Epidermal melanocyte (primary cell): ENCODE results near the gene LPP.

Experiments
- DNase-seq: peaks from one replicate; pipeline ENCODE4 v3.0.0; 2011; ENCODE audit warnings: low spot score; ENCODE audit not compliant: insufficient read length

The LPP gene

DNA sequence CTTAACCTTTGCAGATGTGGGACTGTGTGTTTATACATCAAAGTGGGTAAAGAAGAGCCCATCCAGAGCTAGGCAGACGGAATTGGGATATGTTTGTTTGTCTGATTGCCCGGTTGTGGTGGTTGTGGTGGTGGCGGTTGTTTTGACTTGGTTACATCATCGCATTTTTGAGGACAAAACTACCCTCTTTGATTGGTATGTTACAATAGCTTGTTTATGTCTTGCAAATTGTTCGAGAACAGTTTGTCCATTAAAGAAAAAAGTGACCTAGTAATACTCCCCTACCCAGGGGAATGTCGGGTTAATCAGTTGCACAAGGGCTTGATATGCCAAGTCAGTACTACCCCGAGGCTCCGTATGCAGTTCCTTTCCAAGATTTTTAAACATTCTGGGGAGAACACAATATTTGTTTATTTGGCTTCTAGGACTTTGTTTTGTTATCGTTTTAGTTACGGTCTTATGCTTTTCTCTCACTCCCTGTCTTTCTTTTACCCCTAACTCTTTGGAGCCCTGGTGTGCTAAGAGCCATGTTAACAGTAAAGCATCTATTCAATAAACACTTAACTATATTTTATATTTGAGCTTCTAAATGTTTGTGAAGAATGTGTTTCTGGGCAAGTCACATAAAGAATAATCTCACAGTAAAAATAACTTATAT is 315.4 kb downstream of the LPP start:
- DNase-seq, result peak; percentile 79

DNA sequence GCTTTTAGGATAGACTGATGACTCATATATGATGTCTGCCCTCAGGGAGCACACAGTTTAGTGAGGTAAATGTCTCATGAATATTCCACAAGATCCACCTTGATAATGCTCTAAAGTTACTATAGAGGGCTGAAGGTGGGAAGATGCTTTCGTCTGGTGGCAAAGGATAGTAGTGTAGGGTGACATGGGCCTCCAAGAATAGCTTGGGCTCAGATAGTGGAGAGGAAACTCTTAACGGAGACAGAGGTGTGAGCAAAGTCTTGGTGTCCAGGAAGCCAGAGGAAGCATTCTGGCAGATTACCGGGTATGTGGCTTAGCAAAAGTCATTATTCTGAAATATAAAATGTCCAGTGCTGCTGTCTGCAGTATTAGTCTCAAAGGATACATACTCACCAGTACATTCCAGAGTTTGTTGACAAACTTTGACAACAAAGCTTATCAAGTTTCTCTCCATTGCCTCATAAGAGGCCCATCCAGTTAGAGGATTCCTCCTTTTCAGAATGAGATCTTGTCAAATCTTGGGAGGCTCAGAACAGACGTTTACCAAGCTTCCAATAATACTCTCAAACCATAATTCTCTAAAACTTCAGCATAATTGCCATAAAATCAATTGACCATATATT is 316.7 kb downstream of the LPP start:
- no peak for DNase-seq

DNA sequence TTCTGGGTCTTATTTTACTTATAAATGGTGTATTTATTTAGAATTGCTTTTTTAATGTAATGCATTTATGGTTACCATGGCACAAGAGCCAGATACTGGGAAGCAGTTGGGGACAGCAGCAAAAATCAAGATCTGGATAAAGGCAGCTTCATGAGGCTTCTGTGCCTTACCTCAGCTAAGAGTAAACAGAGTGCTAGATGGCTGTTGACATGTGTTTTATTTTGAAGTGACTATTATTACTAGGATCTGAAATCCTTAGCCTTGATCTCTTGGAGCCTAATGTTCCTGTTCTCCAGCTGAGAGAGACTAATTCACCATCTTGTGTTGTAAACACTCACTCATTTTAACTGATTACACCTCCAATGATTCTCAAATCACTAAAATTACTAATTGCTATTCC is 317.8 kb downstream of the LPP start:
- no peak for DNase-seq

DNA sequence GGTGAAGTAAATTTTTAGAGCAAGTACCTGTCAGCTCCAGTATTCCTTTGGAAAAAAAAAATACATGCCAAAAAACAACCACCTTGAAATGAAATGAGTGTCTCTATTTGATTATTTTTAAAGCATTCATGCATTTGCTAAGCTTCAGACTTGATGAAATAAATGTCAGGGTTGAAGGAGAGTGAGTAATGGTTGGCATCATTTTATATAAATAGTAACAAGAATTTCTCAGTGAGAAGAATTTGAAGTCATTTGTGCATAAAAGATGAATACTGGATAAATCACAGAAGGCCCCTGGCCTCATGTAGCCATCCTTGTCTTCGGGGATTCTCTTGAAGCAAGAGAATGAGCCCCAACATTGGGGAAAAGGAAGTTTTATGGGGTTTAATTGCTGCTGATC is 318.4 kb downstream of the LPP start:
- no peak for DNase-seq

DNA sequence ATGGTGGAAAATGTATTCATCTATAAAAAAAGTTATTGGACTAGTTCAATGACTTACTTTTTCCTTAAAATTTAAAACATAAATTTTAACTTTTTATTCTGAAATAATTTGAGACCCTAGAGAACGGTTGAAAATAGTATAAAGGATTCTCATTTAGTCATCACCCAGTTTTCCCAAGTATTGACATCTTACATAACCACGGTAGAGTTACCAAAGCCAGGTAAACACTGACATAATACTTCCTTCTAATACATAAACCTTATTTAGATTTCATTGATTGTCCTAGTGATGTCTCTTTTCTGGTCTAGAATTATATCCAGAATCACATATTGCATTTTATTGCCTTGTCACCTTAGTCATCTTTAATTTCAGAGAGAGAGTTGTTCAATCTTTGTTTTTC is 319.1 kb downstream of the LPP start:
- DNase-seq, result no peak

DNA sequence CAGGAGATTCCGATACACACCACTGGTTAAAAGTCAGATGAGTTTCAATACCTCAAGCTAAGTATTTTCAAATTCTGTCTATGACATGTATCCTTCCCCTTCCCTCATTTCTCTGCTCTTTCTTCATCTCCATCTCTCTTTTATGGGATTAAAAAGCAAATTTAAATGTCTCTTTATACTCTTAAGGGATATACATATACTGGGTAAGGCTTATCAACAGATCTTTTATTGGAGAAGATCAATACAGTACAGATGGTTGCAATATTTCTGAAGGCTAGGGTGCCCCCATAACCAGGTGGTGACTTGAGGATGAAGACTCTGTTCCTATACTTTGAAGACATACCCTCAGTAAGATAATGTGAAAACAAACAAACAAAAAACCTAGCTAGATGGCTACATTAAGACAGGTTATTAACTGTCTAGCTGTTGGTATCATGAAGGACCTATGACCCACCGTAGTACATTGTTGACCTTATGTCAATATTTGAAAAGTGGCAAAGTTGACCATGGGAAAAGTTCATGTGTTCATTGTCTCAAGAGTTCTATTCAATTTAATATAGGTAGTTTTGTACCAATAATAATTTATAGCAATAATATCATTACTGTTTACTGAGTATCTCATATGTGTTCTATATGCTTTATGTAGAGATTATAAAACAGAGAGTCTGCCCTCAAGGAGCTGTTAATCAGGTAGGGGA is 319.8 kb downstream of the LPP start:
- DNase-seq, result no peak

DNA sequence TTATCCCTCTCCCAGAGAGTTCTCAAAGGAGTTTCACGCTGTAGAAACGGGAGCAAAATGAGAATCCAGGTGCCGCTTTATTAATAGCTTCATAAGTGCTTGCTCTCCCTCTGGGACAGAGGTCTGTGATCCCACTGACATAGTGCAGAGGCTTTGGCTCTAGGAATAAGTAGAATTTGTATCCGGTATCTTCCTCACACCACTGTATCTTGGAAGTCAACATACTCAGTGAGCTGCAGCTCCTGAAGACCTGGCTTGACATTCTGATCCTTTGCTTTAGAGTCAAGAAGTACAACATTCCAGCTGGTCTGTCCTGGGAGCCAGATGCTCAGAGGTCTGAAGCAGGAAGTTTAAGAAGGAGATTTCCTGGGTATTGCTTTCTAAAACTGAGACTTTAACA is 323.0 kb downstream of the LPP start:
- DNase-seq, result no peak

DNA sequence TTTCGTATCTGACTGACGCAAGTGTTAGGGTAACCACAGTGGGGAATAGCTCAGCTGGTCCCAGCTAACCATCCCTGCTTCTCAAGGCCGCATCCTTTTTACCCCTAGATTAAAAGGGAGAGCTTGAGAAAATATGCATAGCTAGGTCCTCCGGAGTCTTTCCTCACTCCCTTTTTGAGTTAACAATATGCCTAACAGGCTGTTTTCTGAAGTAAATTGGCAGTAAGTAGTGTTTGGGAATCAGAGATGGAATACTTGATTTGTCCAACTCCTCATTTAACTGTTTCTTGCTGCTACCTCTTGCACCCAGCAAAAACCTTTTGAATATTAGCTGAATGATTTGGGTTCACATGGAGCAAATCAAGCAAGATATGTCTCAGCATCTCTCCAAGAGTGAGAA is 326.1 kb downstream of the LPP start:
- no peak for DNase-seq

DNA sequence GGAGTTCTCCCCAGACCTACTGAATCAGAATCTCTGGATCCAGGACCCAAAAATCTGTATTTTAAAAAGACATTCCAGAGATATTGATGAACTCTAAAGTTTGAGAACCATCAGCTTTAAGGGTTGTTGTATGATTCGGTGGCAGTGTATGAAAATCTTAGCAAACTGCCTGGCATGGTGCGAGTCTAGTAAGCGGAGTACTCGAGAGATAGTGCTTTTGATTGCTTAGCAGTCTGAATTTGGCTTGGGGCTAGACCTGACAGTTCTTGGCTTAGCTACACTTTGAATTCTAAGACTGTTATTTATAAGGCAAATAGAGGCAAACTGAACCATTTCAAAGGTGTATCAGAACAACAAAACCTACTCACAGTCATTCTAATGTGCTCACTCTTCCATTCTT is 329.0 kb downstream of the LPP start:
- DNase-seq, result no peak

DNA sequence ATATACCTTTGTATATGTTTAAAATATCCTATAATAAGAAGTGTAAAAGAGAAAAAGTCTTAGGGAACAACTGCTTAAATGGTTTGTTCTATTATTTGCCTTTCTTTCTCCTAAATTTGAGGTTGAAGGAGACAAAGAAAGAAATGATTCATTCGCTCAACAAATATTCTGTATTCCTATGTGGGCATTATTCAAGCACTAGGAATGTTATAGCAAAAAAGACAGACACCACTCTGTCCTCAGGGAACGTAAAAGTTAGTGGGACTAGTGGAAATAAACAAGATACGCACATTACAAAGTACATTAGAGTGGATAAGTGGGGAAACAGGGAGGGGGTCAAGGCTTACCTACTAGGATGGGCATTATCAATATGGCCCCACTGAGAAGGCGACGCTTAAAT is 332.2 kb downstream of the LPP start:
- no peak for DNase-seq

DNA sequence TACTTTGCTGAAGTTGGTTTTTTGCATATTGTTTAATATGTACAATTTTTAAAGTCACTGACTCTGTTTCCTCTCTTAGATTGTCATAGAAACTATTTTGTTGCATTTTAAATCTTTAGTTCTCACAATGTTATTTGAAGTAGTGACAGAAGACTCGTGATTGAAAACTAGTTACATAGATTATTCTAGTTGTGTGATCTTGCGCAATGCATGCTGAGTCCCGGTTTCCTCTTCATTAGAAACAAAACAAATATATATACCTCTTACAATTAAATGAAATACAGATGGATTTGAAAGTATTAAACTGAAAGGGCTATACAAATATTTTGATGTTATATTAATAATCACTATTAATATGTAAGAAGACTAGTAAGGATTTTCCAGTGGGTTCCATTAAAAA is 333.0 kb downstream of the LPP start:
- no peak for DNase-seq

DNA sequence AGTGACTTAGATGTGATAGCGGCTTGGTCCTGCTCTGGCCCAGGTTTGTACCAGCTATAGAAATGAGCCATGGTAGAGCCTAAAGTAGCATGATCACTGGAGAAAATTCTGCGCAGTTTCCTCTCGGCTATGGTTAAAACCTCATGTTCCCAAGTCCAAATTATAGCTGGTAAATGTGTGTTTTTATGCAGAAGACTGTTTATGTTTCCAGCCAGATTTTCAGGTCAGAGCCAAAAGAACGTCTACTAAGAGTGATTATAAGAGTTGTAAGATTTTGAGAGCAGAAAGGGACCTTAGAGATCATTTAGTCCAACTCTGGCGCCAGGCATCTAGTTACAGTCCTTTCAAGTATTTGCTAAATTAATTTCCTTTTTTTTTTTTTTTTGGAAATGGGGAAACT is 333.7 kb downstream of the LPP start:
- no peak for DNase-seq

DNA sequence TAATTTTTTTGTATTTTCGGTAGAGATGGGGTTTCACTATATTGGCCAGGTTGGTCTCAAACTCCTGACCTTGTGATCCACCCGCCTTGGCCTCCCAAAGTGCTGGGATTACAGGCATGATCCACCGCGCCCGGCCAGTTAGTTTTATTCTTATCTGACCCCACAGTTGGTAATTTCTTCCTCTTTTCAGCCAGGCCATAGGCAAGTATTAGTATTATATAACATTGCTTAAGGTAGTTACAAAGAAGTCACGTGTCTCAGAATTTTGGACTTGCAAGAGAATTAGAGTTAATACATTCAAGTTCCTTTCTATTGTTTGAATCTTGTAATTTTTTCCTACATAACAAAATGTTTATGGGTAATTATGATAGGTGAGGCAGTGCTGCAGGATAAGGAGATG is 334.8 kb downstream of the LPP start:
- no peak for DNase-seq

DNA sequence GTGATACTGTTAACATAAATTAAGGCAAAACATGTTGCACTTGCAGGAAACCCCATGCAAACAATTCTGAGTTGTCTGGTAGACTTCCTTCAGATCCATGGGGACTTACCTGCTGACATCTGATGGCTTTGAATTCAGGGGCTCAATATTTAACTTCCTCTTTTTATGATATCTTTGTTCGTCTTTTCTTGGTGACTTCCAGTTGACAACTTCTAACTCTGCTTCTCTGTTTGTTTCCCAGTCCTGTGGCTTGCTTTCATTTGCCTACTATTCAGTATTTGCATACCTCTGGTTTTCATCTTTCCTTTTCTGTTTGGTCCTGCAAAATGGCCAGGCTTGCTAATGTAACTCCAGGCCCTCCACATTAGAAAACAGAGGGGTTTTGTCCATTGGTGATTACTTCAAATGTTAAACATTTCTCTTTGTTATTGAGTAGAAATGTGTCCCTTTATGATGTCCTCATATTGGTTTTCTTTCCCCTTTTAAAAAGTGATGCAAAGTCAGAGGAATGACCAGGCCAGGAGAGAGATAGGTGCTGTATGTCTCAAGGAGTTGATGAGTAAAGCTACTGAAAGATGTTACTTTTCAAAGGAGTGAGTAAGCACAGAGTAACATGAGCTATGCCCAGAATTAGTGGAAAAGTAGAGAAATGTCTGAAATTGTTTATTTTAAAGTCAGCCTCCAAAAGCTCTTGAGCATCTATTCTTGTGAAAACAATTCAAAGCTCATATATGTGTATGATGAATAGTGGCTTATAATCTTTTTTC is 335.9 kb downstream of the LPP start:
- no peak for DNase-seq

DNA sequence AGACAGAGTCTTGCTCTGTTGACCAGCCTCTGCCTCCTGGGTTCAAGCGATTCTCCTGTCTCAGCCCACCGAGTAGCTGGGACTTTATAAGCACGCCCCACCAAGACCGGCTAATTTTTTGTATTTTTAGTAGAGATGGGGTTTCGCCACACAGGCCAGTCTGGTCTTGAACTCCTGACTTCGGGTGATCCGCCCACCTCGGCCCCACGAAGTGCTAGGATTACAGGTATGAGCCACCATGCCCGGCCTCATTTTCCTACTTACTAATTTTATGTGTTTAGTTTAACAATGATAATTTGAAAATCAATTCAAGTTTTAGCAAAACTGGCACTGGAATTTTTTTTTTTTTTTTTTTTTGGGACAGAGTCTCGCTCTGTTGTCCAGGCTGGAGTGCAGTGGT is 336.5 kb downstream of the LPP start:
- DNase-seq, result no peak

DNA sequence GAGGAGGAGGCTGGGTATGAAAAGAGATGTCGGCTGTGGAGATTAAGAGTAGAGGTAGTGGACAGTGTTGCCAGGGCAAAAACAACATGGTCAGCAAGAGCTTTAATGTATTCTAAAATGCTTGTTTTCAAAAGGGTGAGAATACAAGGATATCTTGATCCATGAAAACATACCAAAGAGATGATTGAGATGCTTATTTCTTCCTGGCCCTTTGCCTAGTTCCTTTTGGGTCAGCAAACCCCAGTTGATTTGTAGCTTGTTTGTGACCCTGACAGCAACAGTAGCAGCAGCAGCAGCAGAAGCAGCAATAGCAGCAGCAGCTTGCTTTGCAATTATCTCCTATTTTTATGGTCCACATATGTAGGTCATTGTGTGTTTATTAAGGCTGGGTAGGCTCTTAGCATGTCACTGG is 337.3 kb downstream of the LPP start:
- DNase-seq, result no peak

DNA sequence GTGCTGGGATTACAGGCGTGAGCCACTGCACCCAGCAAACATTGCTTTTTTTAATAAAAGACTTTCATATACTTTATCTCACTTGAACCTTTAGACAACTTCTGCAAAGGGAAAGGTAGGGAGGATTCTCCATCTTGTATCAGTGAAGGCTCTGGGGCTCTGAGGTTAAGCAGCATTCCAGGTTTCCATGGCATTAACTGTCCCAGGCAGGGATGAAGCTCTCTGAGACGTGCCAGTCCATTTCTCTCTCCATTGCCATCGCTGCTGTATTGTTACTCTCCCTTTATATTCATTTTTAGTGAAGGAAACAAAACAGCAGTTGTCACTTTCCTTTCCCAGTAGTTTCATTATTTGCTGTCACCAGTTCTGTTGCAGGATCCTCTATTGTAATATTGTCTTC is 342.4 kb downstream of the LPP start:
- DNase-seq, result no peak

DNA sequence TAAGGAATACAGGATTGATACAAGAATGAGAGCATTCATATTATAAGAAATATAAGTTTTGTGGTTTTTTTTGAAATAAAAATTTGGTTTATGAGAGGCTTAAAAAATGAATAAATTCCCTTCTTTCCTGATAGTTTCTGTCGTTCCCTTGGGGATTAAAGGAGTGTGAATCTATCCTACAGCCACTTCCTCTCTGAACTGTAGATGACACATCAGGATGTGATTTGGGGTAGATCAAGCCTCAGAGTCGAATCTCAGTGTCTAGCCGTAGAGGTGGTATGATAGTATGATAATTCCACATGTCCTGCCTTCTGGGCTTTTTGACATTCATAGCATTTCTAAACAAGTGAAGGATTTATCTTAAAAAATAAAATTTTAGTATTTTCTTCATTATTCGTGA is 343.1 kb downstream of the LPP start:
- DNase-seq, result no peak

DNA sequence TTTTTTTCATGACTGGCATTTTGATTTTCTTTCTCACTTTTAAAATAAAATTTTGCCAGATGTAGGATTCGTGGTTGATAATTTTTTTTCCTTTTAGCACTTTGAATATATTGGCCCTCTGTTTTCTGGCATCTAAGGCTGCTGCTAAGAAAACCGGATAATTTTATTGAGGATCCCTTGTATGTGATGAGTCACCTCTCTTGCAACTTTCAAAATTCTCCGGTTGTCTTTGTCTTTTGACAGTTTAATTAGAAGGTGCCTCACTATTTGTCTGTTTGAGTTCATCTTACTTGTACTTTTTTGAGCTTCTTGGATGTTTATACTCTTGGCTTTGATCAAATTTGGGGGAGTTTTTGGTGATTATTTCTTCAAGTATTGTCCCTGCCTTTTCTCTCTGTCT is 349.7 kb downstream of the LPP start:
- DNase-seq, result no peak

DNA sequence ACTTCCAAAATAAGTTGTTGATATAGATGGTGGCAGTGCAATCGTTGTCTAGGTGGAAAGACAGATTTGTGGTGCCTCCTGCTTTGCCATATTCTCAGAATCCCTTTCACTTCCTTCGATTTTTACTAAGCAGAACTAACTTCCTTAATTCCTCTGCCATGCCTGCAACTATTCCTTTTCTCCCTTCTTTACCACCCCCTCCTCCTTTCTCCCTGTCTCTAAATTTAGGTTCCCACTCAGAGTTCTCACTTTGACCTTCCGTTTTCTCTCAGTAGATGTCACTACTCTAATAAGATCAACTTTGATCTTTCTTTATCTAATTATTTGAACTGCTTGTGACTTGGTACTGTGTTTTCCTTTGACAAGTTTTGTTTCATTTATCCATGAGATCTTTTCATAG is 351.2 kb downstream of the LPP start:
- DNase-seq, result no peak

DNA sequence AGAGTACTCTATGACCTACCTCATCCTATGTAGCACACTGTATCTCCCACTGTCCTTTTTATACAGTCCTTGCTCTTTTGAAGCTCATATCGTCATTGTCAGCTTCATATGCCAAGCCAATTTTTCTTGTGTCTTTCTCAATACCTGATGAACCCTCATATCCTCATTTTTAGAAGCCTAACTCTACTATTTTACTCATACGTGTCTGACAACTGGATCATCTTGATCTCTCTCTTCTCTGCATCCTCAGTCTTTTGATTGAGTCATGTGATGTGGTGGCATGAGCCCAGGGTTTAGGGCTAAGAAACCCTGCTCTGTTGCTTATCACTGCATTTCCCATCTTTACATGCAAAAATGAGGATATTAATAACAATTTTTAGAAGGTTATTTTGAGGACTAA is 352.0 kb downstream of the LPP start:
- no peak for DNase-seq

DNA sequence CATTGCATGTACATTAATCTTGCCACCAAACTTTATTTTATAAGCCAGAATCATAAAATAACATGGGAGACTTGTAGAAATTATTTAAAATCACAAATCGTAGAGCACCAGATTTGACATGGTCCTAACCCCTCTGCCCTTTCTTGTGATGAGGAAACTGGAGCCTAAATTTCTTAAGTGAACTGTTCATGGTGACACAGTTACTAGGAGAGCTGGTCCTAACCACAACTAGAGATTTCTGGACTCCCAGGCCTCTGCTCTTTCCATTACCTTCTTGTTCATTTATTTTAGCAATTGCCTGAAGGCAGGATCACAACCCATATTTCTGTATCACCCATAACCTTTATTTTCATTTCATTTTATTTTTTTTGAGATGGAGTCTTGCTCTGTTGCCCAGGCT is 352.5 kb downstream of the LPP start:
- no peak for DNase-seq
